NCI-H345 treated with DMSO at 0.1 percent for 48 hours (cell line): ENCODE measurements around the gene TCEA3.
"Not testable (repeated sequence)": the region's sequence is repeated elsewhere in the genome, so short reads cannot be mapped to it uniquely, and the experiment has no call there.

Source experiments
- DNase-seq: peaks from one replicate; lab custom pipeline; 2025; ENCODE audit not compliant: unreplicated experiment; lab: John Stamatoyannopoulos, UW

TCEA3 gene

GRCh38 chr1:23395154-23395724 lies 29.3 kb downstream of the TCEA3 start:
- DNase-seq, result no peak

GRCh38 chr1:23394684-23395083 lies 29.9 kb downstream of the TCEA3 start:
- DNase-seq, result no peak

DNA sequence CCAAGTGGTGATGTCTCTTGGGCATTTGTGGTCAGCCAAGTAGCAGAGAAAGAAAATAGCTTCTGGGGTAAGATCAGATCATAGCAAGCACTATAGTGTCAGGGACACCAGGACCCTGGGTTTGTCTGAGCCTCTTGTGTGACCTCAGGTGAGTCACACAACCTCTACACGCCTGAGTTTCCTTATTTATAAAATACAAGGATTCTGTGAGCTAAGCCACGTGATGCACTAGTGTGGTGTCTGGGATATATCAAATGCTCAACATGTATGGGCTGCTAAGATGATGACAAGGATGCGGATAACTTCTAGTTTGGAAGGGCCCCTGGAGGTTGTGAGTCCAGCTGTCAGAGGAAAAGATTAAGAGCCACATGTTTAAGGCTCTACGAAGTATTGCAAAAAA lies 30.4 kb downstream of the TCEA3 start:
- no peak for DNase-seq

- no peak for DNase-seq
Measured at GRCh38 chr1:23393706-23394105, 30.8 kb downstream of the TCEA3 start.

GRCh38 chr1:23392125-23392855 lies 32.3 kb downstream of the TCEA3 start:
- no peak for DNase-seq

DNA sequence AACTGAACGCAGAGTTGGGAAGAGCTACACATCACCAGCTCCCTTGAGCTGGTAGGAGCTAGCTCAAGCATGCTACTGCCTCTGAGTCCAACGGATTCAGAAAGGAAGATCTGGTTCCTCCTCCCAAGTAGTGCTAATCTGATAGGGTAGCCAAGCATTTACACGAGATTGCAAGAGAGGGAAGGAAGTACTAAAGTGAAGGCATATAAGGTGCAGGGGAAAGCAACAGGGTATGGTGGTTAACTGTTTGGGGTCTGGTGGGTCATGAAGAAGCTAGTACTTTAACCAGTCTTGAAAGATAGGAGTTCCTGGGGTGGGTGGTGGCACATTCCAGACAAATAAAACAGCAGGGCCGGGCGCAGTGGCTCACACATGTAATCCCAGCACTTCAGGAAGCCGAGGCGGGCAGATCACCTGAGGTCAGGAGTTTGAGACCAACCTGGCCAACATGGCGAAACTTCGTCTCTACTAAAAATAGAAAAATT lies 34.7 kb downstream of the TCEA3 start:
- no peak for DNase-seq

DNA sequence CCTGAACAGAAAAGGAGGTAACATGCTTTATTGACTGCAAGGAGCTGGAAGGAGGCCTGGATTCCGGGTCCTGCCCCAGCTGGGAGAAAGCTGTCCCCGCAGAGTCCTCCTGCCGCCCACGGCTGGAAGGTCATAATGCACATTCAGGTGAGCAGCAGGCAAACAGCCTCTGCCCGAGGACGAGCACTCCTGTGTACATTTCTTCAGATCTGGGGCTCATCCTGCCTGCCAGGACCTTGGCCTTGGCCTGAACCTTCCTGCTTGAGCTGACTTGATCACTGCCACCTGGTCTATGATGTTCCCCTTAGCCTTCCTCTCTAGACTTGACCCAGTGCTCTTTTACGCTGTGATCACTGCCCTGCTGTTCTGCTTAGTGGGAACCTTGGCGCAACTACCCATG lies 37.1 kb downstream of the TCEA3 start:
- no peak for DNase-seq

GRCh38 chr1:23385119-23385621 lies 39.4 kb downstream of the TCEA3 start:
- DNase-seq, result no peak

DNA sequence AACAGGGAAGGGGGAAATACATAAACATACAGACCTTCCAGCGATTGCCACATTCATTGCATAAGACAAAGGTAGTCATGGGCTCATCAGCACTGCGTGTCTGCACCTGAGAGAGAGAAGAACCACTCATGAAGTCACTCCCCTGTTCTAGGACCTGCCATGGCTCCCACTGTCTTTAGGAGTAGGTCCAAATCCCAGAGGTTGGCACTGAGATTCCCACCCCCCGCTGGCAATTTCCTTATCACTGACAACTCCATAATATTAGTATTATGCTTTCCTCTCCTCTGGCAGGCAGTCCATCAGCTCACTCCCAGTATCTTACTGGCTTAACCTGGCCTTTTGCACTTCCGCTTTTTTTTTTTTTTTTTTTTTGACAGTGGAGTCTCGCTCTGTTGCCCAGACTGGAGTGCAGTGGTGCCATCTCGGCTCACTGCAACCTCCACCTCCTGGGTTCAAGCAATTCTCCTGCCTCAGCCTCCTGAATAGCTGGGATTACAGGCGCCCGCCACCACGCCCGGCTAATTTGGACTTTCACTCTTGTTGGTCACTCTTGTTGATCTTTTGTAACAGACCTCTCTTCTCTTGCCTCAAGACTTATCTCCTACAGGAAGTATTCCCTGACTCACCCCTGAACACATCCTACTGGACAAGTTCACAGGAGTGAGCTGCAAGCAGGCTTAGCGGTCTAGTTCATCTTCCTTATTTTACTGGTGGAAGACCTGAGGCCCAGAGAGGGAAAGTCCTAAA lies 40.1 kb downstream of the TCEA3 start:
- DNase-seq, result no peak

GRCh38 chr1:23383577-23384311 lies 40.8 kb downstream of the TCEA3 start:
- no peak for DNase-seq

- DNase-seq, result no peak
Measured at GRCh38 chr1:23381233-23381885, 43.2 kb downstream of the TCEA3 start.

- DNase-seq, result no peak
Measured at GRCh38 chr1:23380719-23381118, 43.8 kb downstream of the TCEA3 start.

- DNase-seq, result not testable (repeated sequence)
Measured at GRCh38 chr1:23380236-23380635, 44.3 kb downstream of the TCEA3 start.

- peak; percentile 18 for DNase-seq
Measured at GRCh38 chr1:23376890-23377811, 47.4 kb downstream of the TCEA3 start.

DNA sequence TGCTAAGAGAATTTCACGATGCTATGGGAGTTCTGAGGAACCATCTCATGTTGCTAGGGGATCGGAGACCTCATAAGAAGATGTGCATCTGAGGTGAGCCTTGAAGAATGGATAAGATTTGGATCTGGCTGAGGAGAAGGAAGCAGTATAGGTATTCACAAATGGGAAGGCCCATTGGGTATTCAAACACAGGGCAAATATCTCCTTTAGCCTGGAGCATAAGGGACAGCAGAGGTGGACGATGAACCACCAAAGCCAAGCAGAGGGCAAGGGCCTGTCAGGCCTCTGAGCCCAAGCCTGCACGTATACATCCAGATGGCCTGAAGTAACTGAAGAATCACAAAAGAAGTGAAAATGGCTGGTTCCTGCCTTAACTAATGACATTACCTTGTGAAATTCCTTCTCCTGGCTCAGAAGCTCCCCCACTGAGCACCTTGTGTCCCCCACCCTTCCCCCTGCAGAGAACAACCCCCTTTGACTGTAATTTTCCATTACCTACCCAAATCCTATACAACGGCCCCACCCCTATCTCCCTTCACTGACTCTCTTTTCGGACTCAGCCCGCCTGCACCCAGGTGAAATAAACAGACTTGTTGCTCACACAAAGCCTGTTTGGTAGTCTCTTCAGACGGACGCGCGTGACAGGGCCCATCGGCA lies 50.3 kb downstream of the TCEA3 start:
- DNase-seq, result not testable (repeated sequence)

GRCh38 chr1:23371987-23372880 lies 52.3 kb downstream of the TCEA3 start:
- DNase-seq, result no peak

DNA sequence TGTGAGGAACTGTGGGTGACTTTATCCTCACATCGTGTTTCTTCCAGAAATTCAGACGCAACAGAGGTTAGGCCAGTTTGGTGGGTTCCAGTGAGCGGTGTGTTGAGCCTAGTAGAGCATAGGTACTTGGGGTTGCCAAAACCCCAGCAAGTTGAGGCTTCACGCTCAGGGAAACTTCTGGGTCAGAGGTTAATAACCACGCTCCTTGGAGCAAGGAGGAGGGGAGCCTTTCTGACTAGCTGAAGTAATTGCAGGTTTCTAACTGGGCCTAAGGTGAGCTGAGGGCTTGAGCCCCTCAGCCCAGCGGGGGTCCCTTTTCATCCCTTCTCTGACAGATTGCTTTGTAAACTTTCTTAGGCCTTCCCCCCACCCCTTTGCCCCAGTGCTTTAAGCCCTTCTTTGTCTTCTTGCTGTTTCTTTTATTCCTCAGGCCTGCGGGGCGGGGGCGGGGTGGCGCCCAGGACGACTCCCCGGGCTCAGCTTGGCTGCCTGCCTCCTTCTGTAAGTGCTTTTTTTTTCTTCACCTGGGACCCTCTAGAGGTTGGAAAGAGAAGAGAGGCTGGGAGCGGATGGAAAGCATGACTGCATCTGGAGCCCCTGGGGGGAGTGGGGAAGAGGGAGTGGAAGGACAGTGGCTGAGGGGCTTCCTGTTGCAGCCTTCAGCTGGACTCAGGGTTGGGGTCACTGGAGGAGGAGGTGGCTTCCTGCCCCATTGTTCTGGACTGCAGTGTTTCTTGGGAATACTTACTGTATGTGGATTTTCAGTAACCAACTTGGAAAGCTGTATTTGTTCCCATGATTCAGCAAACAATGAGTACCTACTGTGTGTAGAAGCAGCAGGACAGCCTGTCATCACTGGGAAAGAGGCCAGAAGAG lies 53.6 kb downstream of the TCEA3 start:
- DNase-seq, result peak; percentile 13
